Measurements from ENCODE around the gene PCGF1. TPM values are rescaled to one million over a fixed set of nuclear protein-coding genes. Genes with fewer than 3 reads are reported as not detected.

The PCGF1 gene
- total and polyA plus RNA-seq, 10 donors: 9.6 to 20.4 (median 14.6) TPM

DNA sequence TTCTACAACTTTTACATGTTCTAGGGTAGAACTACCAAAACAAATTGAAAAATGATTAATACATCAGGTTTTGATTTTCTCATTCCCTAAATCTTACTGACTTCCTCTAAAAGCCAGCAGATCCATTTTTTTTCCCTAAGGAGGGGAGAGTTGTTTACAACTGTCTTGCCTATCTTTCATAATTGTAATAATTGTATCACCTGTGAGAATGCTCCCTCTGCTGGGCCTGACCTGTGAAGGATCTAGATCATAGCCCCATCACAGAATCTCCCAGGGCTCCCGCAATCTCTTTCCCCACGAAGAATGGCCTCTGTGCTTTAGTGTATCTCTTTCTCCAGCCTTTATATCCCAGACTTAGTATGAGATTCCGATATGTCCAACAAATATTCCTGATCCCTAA, 37.1 kb upstream of the PCGF1 start:
- DNase-seq: no peak
- intact Hi-C loops (cut with DNase I; ENCODE audit: low total_unique reads): no loop called here
- peaks cover 0 to 23% (median 12%) of the 10 kb centered on the region in 7 donors for H3K27me3 ChIP-seq (replicated peaks in 1 of 7)
- no peak overlapping the region for H3K4me3 ChIP-seq
- H3K36me3 ChIP-seq: no peaks in the 10 kb centered on the region
- WGBS, 5 donors: 85 to 93% (median 89%) methylated on average over 3 of the region's 3 CpGs
- no peak overlapping the region for H3K27ac ChIP-seq
- peaks cover 4 to 31% (median 16%) of the 10 kb centered on the region in 6 donors for H3K4me1 ChIP-seq
- TF ChIP-seq POLR2A (IDR thresholded peaks at IDR 0.05): no peak
- TF ChIP-seq CTCF (IDR thresholded peaks at IDR 0.05 in 8 of 11, conservative IDR thresholded peaks at IDR 0.05 in 3 of 11): peak in 2 of 11 experiments; percentile 12 to 29
- H3K9me3 ChIP-seq: no peaks in the 10 kb centered on the region

DNA sequence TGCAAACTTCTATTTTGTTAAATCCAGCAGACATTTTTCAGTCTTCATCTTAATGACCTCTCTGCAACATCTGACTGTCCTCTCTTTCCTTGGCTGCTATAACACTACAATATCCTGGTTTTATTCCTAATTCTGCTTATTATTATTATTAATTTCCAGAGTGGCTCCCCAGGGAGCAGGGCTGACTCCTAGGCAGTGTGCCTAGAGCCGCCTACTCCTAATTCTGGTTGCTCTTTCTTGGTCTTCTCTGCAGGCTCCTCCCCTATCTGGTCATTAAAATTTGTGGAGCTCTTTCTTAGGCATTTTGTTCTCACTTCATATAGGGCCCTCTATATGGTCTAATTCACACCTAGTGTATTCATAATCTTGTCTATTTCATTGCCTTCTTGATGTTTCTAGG, 35.5 kb upstream of the PCGF1 start:
- no peaks in the 10 kb centered on the region for H3K36me3 ChIP-seq
- TF ChIP-seq CTCF (IDR thresholded peaks at IDR 0.05 in 8 of 11, conservative IDR thresholded peaks at IDR 0.05 in 3 of 11) (no peak), POLR2AphosphoS5 (IDR thresholded peaks at IDR 0.05) (no peak), POLR2A (IDR thresholded peaks at IDR 0.05) (no peak)
- no peaks in the 10 kb centered on the region for H3K9me3 ChIP-seq
- 89 to 98% (median 94%) methylated on average over 1 of the region's 1 CpG for WGBS, 5 donors
- H3K4me3 ChIP-seq: no peak overlapping the region
- H3K27me3 ChIP-seq (replicated peaks in 1 of 7): peaks cover 0 to 6% (median 0%) of the 10 kb centered on the region in 7 donors
- DNase-seq: no peak
- intact Hi-C loops (cut with DNase I; ENCODE audit: low total_unique reads): no loop called here
- H3K4me1 ChIP-seq: peaks cover 0 to 28% (median 4%) of the 10 kb centered on the region in 6 donors
- H3K27ac ChIP-seq: no peak overlapping the region

GRCh38 chr2:74540291-74540690, 32.8 kb upstream of the PCGF1 start:
- Histone ChIP-seq H3K36me3 (no peaks in the 10 kb centered on the region), H3K4me1 (peaks cover 0 to 26% (median 2%) of the 10 kb centered on the region in 6 donors), H3K4me3 (no peak overlapping the region), H3K27me3 (replicated peaks in 1 of 7) (no peaks in the 10 kb centered on the region), H3K9me3 (no peaks in the 10 kb centered on the region), H3K27ac (peak overlapping the region in 2 of 8 donors; percentile 50 to 66)
- no peak for DNase-seq
- TF ChIP-seq CTCF (IDR thresholded peaks at IDR 0.05 in 8 of 11, conservative IDR thresholded peaks at IDR 0.05 in 3 of 11): no peak
- TF ChIP-seq POLR2A (IDR thresholded peaks at IDR 0.05): no peak
- peak in 1 of 3 donors; percentile 16 for TF ChIP-seq POLR2AphosphoS5 (IDR thresholded peaks at IDR 0.05)
- 66 to 87% (median 79%) methylated on average over 5 of the region's 5 CpGs for WGBS, 5 donors
- intact Hi-C loops (cut with DNase I; ENCODE audit: low total_unique reads): no loop called here

- peaks cover 0 to 26% (median 2%) of the 10 kb centered on the region in 6 donors for H3K4me1 ChIP-seq
- H3K36me3 ChIP-seq: peaks cover 0 to 7% (median 0%) of the 10 kb centered on the region in 6 donors
- no peaks in the 10 kb centered on the region for H3K27me3 ChIP-seq (replicated peaks in 1 of 7)
- H3K27ac ChIP-seq: peak overlapping the region in 6 of 8 donors; percentile 6 to 66 (median 56)
- intact Hi-C loops (cut with DNase I; ENCODE audit: low total_unique reads): no loop called here
- H3K9me3 ChIP-seq: no peaks in the 10 kb centered on the region
- H3K4me3 ChIP-seq: peak overlapping the region in 2 of 8 donors; percentile 6 to 45
- no peak for DNase-seq
- no peak for TF ChIP-seq POLR2A (IDR thresholded peaks at IDR 0.05)
- no peak for TF ChIP-seq CTCF (IDR thresholded peaks at IDR 0.05 in 8 of 11, conservative IDR thresholded peaks at IDR 0.05 in 3 of 11)
- TF ChIP-seq POLR2AphosphoS5 (IDR thresholded peaks at IDR 0.05): no peak
- WGBS, 5 donors: 29 to 52% (median 33%) methylated on average over 7 of the region's 7 CpGs
These were observed 31.4 kb upstream of the PCGF1 start for GRCh38 chr2:74538881-74539339.

All from spleen (tissue), 11 donors.